ENCODE data around the gene RASGEF1C.

Gene RASGEF1C

GRCh38 chr5:180107005-180107404 lies 102.0 kb downstream of the RASGEF1C start:
- TF ChIP-seq BHLHE40 (IDR thresholded peaks at IDR 0.05; ENCODE audit: borderline replicate concordance) (no peak), SP1 (IDR thresholded peaks at IDR 0.05) (no peak), FOXM1 (IDR thresholded peaks at IDR 0.05; ENCODE audit: borderline replicate concordance) (no peak), NFRKB (IDR thresholded peaks at IDR 0.05) (no peak), ZNF384 (IDR thresholded peaks at IDR 0.05) (no peak), ELF4 (IDR thresholded peaks at IDR 0.05) (no peak), ARNT (IDR thresholded peaks at IDR 0.05) (no peak), LEF1 (IDR thresholded peaks at IDR 0.05; ENCODE audit: borderline replicate concordance) (no peak), FOXA1 (IDR thresholded peaks at IDR 0.05) (no peak)
- DNase-seq (ENCODE audit: extremely low spot score), result no peak
- CTCF ChIA-PET, result interaction anchor here (0.6 kb wide), 1 partner anchor 17 kb away, joined by 3 read pairs; no protein-coding TSS in a partner anchor
- POLR2A ChIA-PET, result no interaction called here

- DNase-seq (ENCODE audit: extremely low spot score), result no peak
- TF ChIP-seq SP1 (IDR thresholded peaks at IDR 0.05), result no peak
- TF ChIP-seq NFRKB (IDR thresholded peaks at IDR 0.05), result no peak
- no peak for TF ChIP-seq CTBP1 (IDR thresholded peaks at IDR 0.05; ENCODE audit: borderline replicate concordance)
- no peak for TF ChIP-seq ELF4 (IDR thresholded peaks at IDR 0.05)
- no peak for TF ChIP-seq PKNOX1 (IDR thresholded peaks at IDR 0.05)
- no peak for TF ChIP-seq FOXK2 (IDR thresholded peaks at IDR 0.05)
- no peak for TF ChIP-seq FOXA1 (IDR thresholded peaks at IDR 0.05)
- TF ChIP-seq ARNT (IDR thresholded peaks at IDR 0.05), result no peak
- POLR2A ChIA-PET, result no interaction called here
- CTCF ChIA-PET, result no interaction called here
Measured at GRCh38 chr5:180105827-180106312, 103.1 kb downstream of the RASGEF1C start.

GRCh38 chr5:180104168-180104530 lies 104.9 kb downstream of the RASGEF1C start:
- POLR2A ChIA-PET, result no interaction called here
- DNase-seq (ENCODE audit: extremely low spot score), result no peak
- CTCF ChIA-PET, result no interaction called here
- TF ChIP-seq LEF1 (IDR thresholded peaks at IDR 0.05; ENCODE audit: borderline replicate concordance) (no peak), ARNT (IDR thresholded peaks at IDR 0.05) (no peak), ZNF384 (IDR thresholded peaks at IDR 0.05) (no peak), CTBP1 (IDR thresholded peaks at IDR 0.05; ENCODE audit: borderline replicate concordance) (no peak), NFRKB (IDR thresholded peaks at IDR 0.05) (no peak), BHLHE40 (IDR thresholded peaks at IDR 0.05; ENCODE audit: borderline replicate concordance) (no peak), TARDBP (IDR thresholded peaks at IDR 0.05) (no peak), SP1 (IDR thresholded peaks at IDR 0.05) (no peak), FOXA1 (IDR thresholded peaks at IDR 0.05) (no peak), ELF4 (IDR thresholded peaks at IDR 0.05) (no peak), FOXK2 (IDR thresholded peaks at IDR 0.05) (no peak), SUZ12 (IDR thresholded peaks at IDR 0.05) (no peak), L3MBTL2 (conservative IDR thresholded peaks at IDR 0.05) (no peak), FOXM1 (IDR thresholded peaks at IDR 0.05; ENCODE audit: borderline replicate concordance) (no peak), HDGF (IDR thresholded peaks at IDR 0.05; ENCODE audit: borderline replicate concordance) (no peak)

GRCh38 chr5:180103487-180104167 lies 105.4 kb downstream of the RASGEF1C start:
- ChIA-PET CTCF (no interaction called here), POLR2A (no interaction called here)
- no peak for TF ChIP-seq LEF1 (IDR thresholded peaks at IDR 0.05; ENCODE audit: borderline replicate concordance)
- no peak for TF ChIP-seq L3MBTL2 (conservative IDR thresholded peaks at IDR 0.05)
- TF ChIP-seq FOXK2 (IDR thresholded peaks at IDR 0.05), result no peak
- no peak for TF ChIP-seq NFRKB (IDR thresholded peaks at IDR 0.05)
- TF ChIP-seq BHLHE40 (IDR thresholded peaks at IDR 0.05; ENCODE audit: borderline replicate concordance), result no peak
- no peak for TF ChIP-seq FOXA1 (IDR thresholded peaks at IDR 0.05)
- no peak for TF ChIP-seq TARDBP (IDR thresholded peaks at IDR 0.05)
- TF ChIP-seq ZNF384 (IDR thresholded peaks at IDR 0.05), result no peak
- TF ChIP-seq ARNT (IDR thresholded peaks at IDR 0.05), result no peak
- no peak for TF ChIP-seq PKNOX1 (IDR thresholded peaks at IDR 0.05)
- TF ChIP-seq SUZ12 (IDR thresholded peaks at IDR 0.05), result no peak
- no peak for TF ChIP-seq SP1 (IDR thresholded peaks at IDR 0.05)
- no peak for TF ChIP-seq CTBP1 (IDR thresholded peaks at IDR 0.05; ENCODE audit: borderline replicate concordance)
- no peak for TF ChIP-seq ELF4 (IDR thresholded peaks at IDR 0.05)
- TF ChIP-seq HDGF (IDR thresholded peaks at IDR 0.05; ENCODE audit: borderline replicate concordance), result no peak
- TF ChIP-seq FOXM1 (IDR thresholded peaks at IDR 0.05; ENCODE audit: borderline replicate concordance), result no peak
- no peak for DNase-seq (ENCODE audit: extremely low spot score)

- ChIA-PET POLR2A (no interaction called here), CTCF (no interaction called here)
- TF ChIP-seq L3MBTL2 (conservative IDR thresholded peaks at IDR 0.05), result no peak
- DNase-seq (ENCODE audit: extremely low spot score), result no peak
Measured at GRCh38 chr5:180102636-180103035, 106.4 kb downstream of the RASGEF1C start.

- ChIA-PET POLR2A (no interaction called here), CTCF (interaction anchor here (0.6 kb wide), 1 partner anchor 8 kb away, joined by 4 read pairs; no protein-coding TSS in a partner anchor)
- TF ChIP-seq FOXA1 (IDR thresholded peaks at IDR 0.05) (no peak), HDGF (IDR thresholded peaks at IDR 0.05; ENCODE audit: borderline replicate concordance) (no peak), FOXK2 (IDR thresholded peaks at IDR 0.05) (no peak), SUZ12 (IDR thresholded peaks at IDR 0.05) (no peak), SP1 (IDR thresholded peaks at IDR 0.05) (no peak), BHLHE40 (IDR thresholded peaks at IDR 0.05; ENCODE audit: borderline replicate concordance) (no peak), LEF1 (IDR thresholded peaks at IDR 0.05; ENCODE audit: borderline replicate concordance) (no peak), CTBP1 (IDR thresholded peaks at IDR 0.05; ENCODE audit: borderline replicate concordance) (no peak), TARDBP (IDR thresholded peaks at IDR 0.05) (no peak), ELF4 (IDR thresholded peaks at IDR 0.05) (no peak), NFRKB (IDR thresholded peaks at IDR 0.05) (no peak), PKNOX1 (IDR thresholded peaks at IDR 0.05) (no peak), ZNF384 (IDR thresholded peaks at IDR 0.05) (no peak), FOXM1 (IDR thresholded peaks at IDR 0.05; ENCODE audit: borderline replicate concordance) (no peak), L3MBTL2 (conservative IDR thresholded peaks at IDR 0.05) (no peak)
- no peak for DNase-seq (ENCODE audit: extremely low spot score)
Measured at GRCh38 chr5:180101451-180102105, 107.4 kb downstream of the RASGEF1C start.
